H1 (cell line): Measurements from ENCODE around the gene EPHA6. TPM values are rescaled to one million over a fixed set of nuclear protein-coding genes. Genes with fewer than 3 reads are reported as not detected.

Source experiments
- CTCF ChIA-PET: fragments of 300-600 bp; sonication (Branson Sonifier 250); formaldehyde crosslinking; loops from one replicate; lab custom pipeline; 2021; ENCODE audit not compliant: partially characterized antibody; lab: Charles Lee
- POLR2A ChIA-PET: fragments of 300-600 bp; sonication (Branson Sonifier 250); formaldehyde crosslinking; loops from one replicate; lab custom pipeline; 2021; ENCODE audit warnings: inconsistent platforms; ENCODE audit not compliant: partially characterized antibody; lab: Charles Lee
- DNase-seq, 2 experiments: peaks; one replicate each; pipeline versions ENCODE4 v3.0.0 to v3.0.0-alpha.2; 2010 to 2022; ENCODE audit warnings: low spot score in 2 of 2, low read depth in 1 of 2, mixed read lengths in 1 of 2
- FAIRE-seq: peaks from 2 replicates; lab custom pipeline; 2011; peaks lifted over from hg19 to GRCh38; lab: Jason Lieb, UNC
- H2AFZ ChIP-seq: 2 replicates; pipeline ENCODE4 v1.8.1; 2012; ENCODE audit warnings: low read length, inconsistent platforms
- H2AK5ac ChIP-seq: 2 replicates; pipeline ENCODE4 v1.6.1; 2013; ENCODE audit warnings: low read depth, low read length
- H2BK120ac ChIP-seq: replicated peaks from 2 replicates; pipeline ENCODE3; 2013; ENCODE audit warnings: low read depth, low read length, inconsistent platforms
- H2BK12ac ChIP-seq: 2 replicates; pipeline ENCODE4 v1.6.1; 2013; ENCODE audit warnings: low read depth, low read length
- H2BK15ac ChIP-seq: 2 replicates; pipeline ENCODE4 v1.6.1; 2013; ENCODE audit warnings: low read length
- H2BK20ac ChIP-seq: 2 replicates; pipeline ENCODE4 v1.6.1; 2013; ENCODE audit warnings: low read length
- H2BK5ac ChIP-seq: 2 replicates; pipeline ENCODE4 v1.6.1; 2013; ENCODE audit warnings: low read depth, low read length
- H3K14ac ChIP-seq: 2 replicates; pipeline ENCODE4 v1.6.1; 2013; ENCODE audit warnings: inconsistent platforms; ENCODE audit not compliant: insufficient read length
- H3K18ac ChIP-seq: 2 replicates; pipeline ENCODE4 v1.6.1; 2013; ENCODE audit warnings: low read length; ENCODE audit errors: extremely low read depth
- H3K23ac ChIP-seq: 2 replicates; pipeline ENCODE4 v1.6.1; 2013; ENCODE audit warnings: inconsistent platforms; ENCODE audit not compliant: insufficient read length
- H3K23me2 ChIP-seq: 2 replicates; pipeline ENCODE4 v1.6.1; 2013; ENCODE audit warnings: low read depth, low read length
- H3K27ac ChIP-seq: 2 replicates; pipeline ENCODE4 v1.6.1; 2011; ENCODE audit warnings: low read depth, low read length, inconsistent platforms
- H3K27me3 ChIP-seq, 4 experiments: replicated peaks in 1 of 4; 1 replicate in 1 of 4; 2 replicates in 3 of 4; pipeline versions ENCODE4 v1.6.1 to v1.8.1; 2011 to 2013; ENCODE audit warnings: low read length in 3 of 4, mild to moderate bottlenecking in 3 of 4, inconsistent platforms in 2 of 4, mixed read lengths in 2 of 4, moderate library complexity in 1 of 4; ENCODE audit not compliant: control insufficient read depth in 3 of 4, insufficient read depth in 3 of 4; ENCODE audit errors: extremely low read depth in 1 of 4
- H3K36me3 ChIP-seq, 4 experiments: 2 replicates each; pipeline versions ENCODE4 v1.6.1 to v1.8.1; 2011 to 2013; ENCODE audit warnings: mild to moderate bottlenecking in 4 of 4, low read length in 3 of 4, moderate library complexity in 2 of 4, control low read depth in 1 of 4, inconsistent platforms in 1 of 4; ENCODE audit not compliant: insufficient read depth in 4 of 4, control insufficient read depth in 2 of 4
- H3K4ac ChIP-seq: replicated peaks from 2 replicates; pipeline ENCODE3; 2013; ENCODE audit warnings: low read length, low read depth, mixed read lengths, inconsistent platforms; ENCODE audit not compliant: insufficient read length
- H3K4me1 ChIP-seq, 4 experiments: replicated peaks in 1 of 4; 1 replicate in 1 of 4; 2 replicates in 3 of 4; pipeline versions ENCODE4 v1.6.1 to v1.8.1; 2011 to 2013; ENCODE audit warnings: low read length in 3 of 4, inconsistent platforms in 2 of 4, mixed read lengths in 1 of 4; ENCODE audit not compliant: insufficient read depth in 4 of 4, control insufficient read depth in 3 of 4
- H3K4me2 ChIP-seq, 2 experiments: 2 replicates each; pipeline versions ENCODE4 v1.6.1 to v1.8.1; 2011 to 2013; ENCODE audit warnings: low read depth in 2 of 2, low read length in 2 of 2, control low read depth in 1 of 2, inconsistent platforms in 1 of 2, mild to moderate bottlenecking in 1 of 2; ENCODE audit not compliant: insufficient read depth in 1 of 2
- H3K4me3 ChIP-seq, 4 experiments: fragments of 200-600, 300-600 bp in 1 of 4; sonication (generic), shearing (Covaris generic), sonication (Bioruptor Twin) in 1 of 4; 2 replicates each; pipeline versions ENCODE4 v1.5.1 to v1.8.1; 2011 to 2016; ENCODE audit warnings: low read length in 4 of 4, low read depth in 3 of 4, control low read depth in 2 of 4, inconsistent platforms in 2 of 4, mild to moderate bottlenecking in 2 of 4, mixed read lengths in 1 of 4, moderate library complexity in 1 of 4; ENCODE audit not compliant: insufficient read depth in 2 of 4; ENCODE audit errors: extremely low read depth in 1 of 4
- H3K56ac ChIP-seq: replicated peaks from 2 replicates; pipeline ENCODE3; 2013; ENCODE audit warnings: low read depth, mild to moderate bottlenecking, mixed read lengths, low read length, inconsistent platforms; ENCODE audit not compliant: insufficient read length
- H3K79me1 ChIP-seq: 2 replicates; pipeline ENCODE4 v1.6.1; 2013; ENCODE audit warnings: low read depth, low read length, control low read depth
- H3K79me2 ChIP-seq, 2 experiments: 2 replicates each; pipeline versions ENCODE4 v1.6.1 to v1.8.1; 2012 to 2013; ENCODE audit warnings: low read length in 2 of 2, mild to moderate bottlenecking in 2 of 2, inconsistent platforms in 1 of 2; ENCODE audit not compliant: insufficient read depth in 2 of 2, control insufficient read depth in 1 of 2
- H3K9ac ChIP-seq, 4 experiments: replicated peaks in 1 of 4; 1 replicate in 1 of 4; 2 replicates in 3 of 4; pipeline versions ENCODE4 v1.6.1 to v1.8.1; 2011 to 2013; ENCODE audit warnings: low read depth in 3 of 4, low read length in 3 of 4, control low read depth in 2 of 4, mild to moderate bottlenecking in 2 of 4, moderate library complexity in 2 of 4, inconsistent platforms in 1 of 4; ENCODE audit errors: extremely low read depth in 1 of 4
- H3K9me3 ChIP-seq, 2 experiments: 2 replicates each; pipeline versions ENCODE4 v1.6.1 to v1.8.1; 2012 to 2013; ENCODE audit warnings: mild to moderate bottlenecking in 2 of 2, moderate library complexity in 2 of 2, control low read depth in 1 of 2, inconsistent platforms in 1 of 2, low read depth in 1 of 2, low read length in 1 of 2, mixed read lengths in 1 of 2; ENCODE audit not compliant: insufficient read depth in 2 of 2
- H4K20me1 ChIP-seq, 2 experiments: replicated peaks in 1 of 2; 2 replicates each; pipeline versions ENCODE3 to v1.8.1; 2011 to 2013; ENCODE audit warnings: inconsistent platforms in 2 of 2, low read length in 2 of 2, mild to moderate bottlenecking in 1 of 2; ENCODE audit not compliant: insufficient read depth in 2 of 2, control insufficient read depth in 1 of 2
- H4K5ac ChIP-seq: 2 replicates; pipeline ENCODE4 v1.6.1; 2013; ENCODE audit warnings: low read length, low read depth, mixed read lengths, inconsistent platforms; ENCODE audit not compliant: insufficient read length
- H4K8ac ChIP-seq: 2 replicates; pipeline ENCODE4 v1.8.0; 2013; ENCODE audit warnings: mild to moderate bottlenecking, moderate library complexity, low read length, inconsistent platforms; ENCODE audit not compliant: insufficient read depth; ENCODE audit errors: extremely low read depth
- H4K91ac ChIP-seq: replicated peaks from 2 replicates; pipeline ENCODE3; 2013; ENCODE audit warnings: low read length, mixed read lengths, inconsistent platforms; ENCODE audit not compliant: insufficient read length
- ASH2L ChIP-seq: fragments of 200-600, 300-600 bp; sonication (generic); IDR thresholded peaks from one replicate; pipeline ENCODE4 v1.7.1; 2017; ENCODE audit warnings: low read length
- BACH1 ChIP-seq: IDR thresholded peaks from 2 replicates; pipeline ENCODE4 v1.6.1; 2012; ENCODE audit warnings: low read length, improper control_type of control experiment
- CBX5 ChIP-seq: fragments of 300-800, 300-1000 bp; sonication (generic); IDR thresholded peaks from 2 replicates; pipeline ENCODE4 v1.7.1; 2016; ENCODE audit warnings: antibody characterized with exemption, low read length, low read depth
- CBX8 ChIP-seq: fragments of 300-800, 300-1000 bp; sonication (generic); IDR thresholded peaks from 2 replicates; pipeline ENCODE4 v1.7.1; 2016; ENCODE audit warnings: low read depth, low read length, borderline replicate concordance
- CEBPB ChIP-seq: IDR thresholded peaks from 2 replicates; pipeline ENCODE4 v1.6.1; 2012; ENCODE audit warnings: low read depth, low read length
- GABPA ChIP-seq: IDR thresholded peaks from 2 replicates; pipeline ENCODE4 v1.6.1; 2011; ENCODE audit warnings: mild to moderate bottlenecking, low read length, moderate library complexity, borderline replicate concordance; ENCODE audit not compliant: insufficient read depth
- NRF1 ChIP-seq: IDR thresholded peaks from 2 replicates; pipeline ENCODE4 v1.6.1; 2011; ENCODE audit warnings: mild to moderate bottlenecking, low read depth, low read length, improper control_type of control experiment
- POU5F1 ChIP-seq: IDR thresholded peaks from 2 replicates; pipeline ENCODE4 v1.6.1; 2011; ENCODE audit warnings: low read depth, mild to moderate bottlenecking, low read length, moderate library complexity
- RBBP5 ChIP-seq: IDR thresholded peaks from 2 replicates; pipeline ENCODE4 v1.7.1; 2012; ENCODE audit warnings: low read depth, mild to moderate bottlenecking, inconsistent platforms, low read length, moderate library complexity, borderline replicate concordance
- SIN3A ChIP-seq, 2 experiments: IDR thresholded peaks in 1 of 2; conservative IDR thresholded peaks in 1 of 2; 2 replicates each; pipeline ENCODE4 v1.6.1; 2011 to 2012; ENCODE audit warnings: low read length in 2 of 2, improper control_type of control experiment in 1 of 2, low read depth in 1 of 2, mild to moderate bottlenecking in 1 of 2
- SIRT6 ChIP-seq: IDR thresholded peaks from one replicate; pipeline ENCODE4 v1.7.1; 2012; ENCODE audit warnings: low read length, inconsistent platforms
- WGBS, 2 experiments: shearing (Covaris generic) in 1 of 2; methylation state at CpG; one replicate each; pipeline versions ENCODE4 v1.1.6 to v1.1.7; 2013 to 2015; ENCODE audit warnings: low lambda C conversion rate in 2 of 2, mixed read lengths in 2 of 2, inconsistent platforms in 1 of 2, low coverage in 1 of 2, missing lambda C conversion rate in 1 of 2; ENCODE audit not compliant: insufficient replicate concordance in 2 of 2, insufficient coverage in 1 of 2, insufficient read length in 1 of 2; ENCODE audit errors: extremely low coverage in 1 of 2, missing lambda C conversion rate in 1 of 2; 5-methylcytosine and 5-hydroxymethylcytosine counted together
- polyA plus RNA-seq, 7 experiments: library from polyadenylated mRNA; depleted of rRNA in 3 of 7; stranded (reverse) in 5 of 7; unstranded in 2 of 7; fragments of >200 nt in 5 of 7; fragments of 200-250 nt in 2 of 7; gene quantifications; 1 replicate in 5 of 7; 2 replicates in 1 of 7; 4 replicates in 1 of 7; pipeline versions ENCODE4 v1.2.1 to v1.2.3, GENCODE V29; 2011 to 2013; ENCODE audit warnings: missing spikeins in 2 of 7, mixed read lengths in 2 of 7
- total RNA-seq: library from RNA; stranded (reverse); fragmentation: NEBNext Ultra II Directional; extraction: Animal tissue kit (Norgen Biotek cat#: 25700); gene quantifications from 2 replicates; pipeline ENCODE4 v1.2.1, GENCODE V29; 2021

EPHA6 gene
- total and polyA plus RNA-seq, 2 of the 8 experiments (the other 6 are each of a cell fraction or from before 2014, with no cell fraction given): 0.83 to 3.2 TPM

GRCh38 chr3:97438131-97438530 lies 623.7 kb downstream of the EPHA6 start:
- no peak overlapping the region for H2BK120ac ChIP-seq
- no peak for TF ChIP-seq BACH1
- no peak for TF ChIP-seq GABPA
- TF ChIP-seq SIN3A (conservative IDR thresholded peaks at IDR 0.05 in 1 of 2, IDR thresholded peaks at IDR 0.05 in 1 of 2; ENCODE audit: low read depth in 1 of 2, low read length in 2 of 2): no peak
- TF ChIP-seq NRF1: no peak
- no peak for TF ChIP-seq RBBP5
- TF ChIP-seq POU5F1: no peak
- TF ChIP-seq SIRT6: no peak
- no peak for TF ChIP-seq CBX8
- no peak for TF ChIP-seq ASH2L
- no peak for TF ChIP-seq CEBPB
- TF ChIP-seq CBX5: no peak

More at GRCh38 chr3:97438131-97438530, 623.7 kb downstream of the EPHA6 start:
- H3K4ac ChIP-seq: no peak overlapping the region
- no peaks in the 10 kb centered on the region for H3K27me3 ChIP-seq
- H3K9me3 ChIP-seq: no peaks in the 10 kb centered on the region
- no peak overlapping the region for H3K4me3 ChIP-seq
- no peak overlapping the region for H2AFZ ChIP-seq
- H2BK20ac ChIP-seq: no peak overlapping the region
- no peaks in the 10 kb centered on the region for H4K20me1 ChIP-seq
- no peak overlapping the region for H3K4me2 ChIP-seq
- FAIRE-seq (no peak), DNase-seq (no peak)
- H2BK15ac ChIP-seq: no peak overlapping the region
- H3K27ac ChIP-seq: no peak overlapping the region
- no peak overlapping the region for H4K91ac ChIP-seq
- H3K4me1 ChIP-seq: peaks cover 0 to 5% (median 0%) of the 10 kb centered on the region in 4 experiments; a peak in 2 of 7 replicates
- H3K23me2 ChIP-seq: no peaks in the 10 kb centered on the region
- no peak overlapping the region for H4K8ac ChIP-seq
- no peaks in the 10 kb centered on the region for H3K79me2 ChIP-seq
- ChIA-PET POLR2A (no interaction called here), CTCF (no interaction called here)
- no peaks in the 10 kb centered on the region for H3K36me3 ChIP-seq
- no peak overlapping the region for H2BK12ac ChIP-seq
- no peaks in the 10 kb centered on the region for H3K79me1 ChIP-seq
- no peak overlapping the region for H3K18ac ChIP-seq
- H2AK5ac ChIP-seq: no peak overlapping the region
- no peak overlapping the region for H3K9ac ChIP-seq
- H4K5ac ChIP-seq: no peak overlapping the region
- no peak overlapping the region for H3K23ac ChIP-seq
- H3K56ac ChIP-seq: no peak overlapping the region
- no peak overlapping the region for H3K14ac ChIP-seq
- no peak overlapping the region for H2BK5ac ChIP-seq
- 90% methylated on average over 1 of the region's 1 CpG; no CpG with 5 or more reads in 1 of the 2 experiments for WGBS, 2 experiments
